HTERT RPE-1 (cell line): ENCODE measurements around the gene PCCB.
"Not testable (repeated sequence)": the region's sequence is repeated elsewhere in the genome, so short reads cannot be mapped to it uniquely, and the experiment has no call there.

Experiments
- in situ Hi-C: fragments of 300-500 bp; cut with MboI; formaldehyde crosslinking; loops from 4 replicates; pipeline ENCODE4 v1.14.3; 2020; ENCODE audit warnings: low sequenced_read_pairs

The PCCB gene

GRCh38 chr3:136261826-136262225 lies 11.7 kb downstream of the PCCB start:
- in situ Hi-C loops: no loop called here

- in situ Hi-C loops: no loop called here
Observed at GRCh38 chr3:136262559-136262958, 12.4 kb downstream of the PCCB start.

GRCh38 chr3:136263251-136263650 lies 13.1 kb downstream of the PCCB start:
- in situ Hi-C loops: no loop called here

- in situ Hi-C loops: not testable (repeated sequence)
Observed at GRCh38 chr3:136266468-136267125, 16.5 kb downstream of the PCCB start.

- in situ Hi-C loops: no loop called here
Observed at GRCh38 chr3:136267235-136267634, 17.1 kb downstream of the PCCB start.

GRCh38 chr3:136270179-136270578 lies 20.0 kb downstream of the PCCB start:
- in situ Hi-C loops: no loop called here

GRCh38 chr3:136271626-136272025 lies 21.5 kb downstream of the PCCB start:
- in situ Hi-C loops: not testable (repeated sequence)

GRCh38 chr3:136276049-136276755 lies 26.1 kb downstream of the PCCB start:
- in situ Hi-C loops: no loop called here

GRCh38 chr3:136277115-136277514 lies 27.0 kb downstream of the PCCB start:
- in situ Hi-C loops: no loop called here

- in situ Hi-C loops: no loop called here
Observed at GRCh38 chr3:136277634-136278033, 27.5 kb downstream of the PCCB start.

GRCh38 chr3:136279092-136279491 lies 29.0 kb downstream of the PCCB start:
- in situ Hi-C loops: no loop called here

- in situ Hi-C loops: no loop called here
Observed at GRCh38 chr3:136280961-136281360, 30.8 kb downstream of the PCCB start.

GRCh38 chr3:136281966-136282520 lies 31.9 kb downstream of the PCCB start:
- in situ Hi-C loops: no loop called here

- in situ Hi-C loops: no loop called here
Observed at GRCh38 chr3:136283627-136284026, 33.5 kb downstream of the PCCB start.

- in situ Hi-C loops: no loop called here
Observed at GRCh38 chr3:136291302-136291701, 41.2 kb downstream of the PCCB start.

- in situ Hi-C loops: no loop called here
Observed at GRCh38 chr3:136292500-136292899, 42.4 kb downstream of the PCCB start.

- in situ Hi-C loops: no loop called here
Observed at GRCh38 chr3:136293279-136293678, 43.1 kb downstream of the PCCB start.

GRCh38 chr3:136294176-136294575 lies 44.0 kb downstream of the PCCB start:
- in situ Hi-C loops: no loop called here

- in situ Hi-C loops: no loop called here
Observed at GRCh38 chr3:136296960-136297359, 46.8 kb downstream of the PCCB start.

GRCh38 chr3:136297826-136298225 lies 47.7 kb downstream of the PCCB start:
- in situ Hi-C loops: no loop called here

GRCh38 chr3:136300444-136300843 lies 50.3 kb downstream of the PCCB start:
- in situ Hi-C loops: no loop called here

- in situ Hi-C loops: no loop called here
Observed at GRCh38 chr3:136305879-136306278, 55.7 kb downstream of the PCCB start.
